H1 (cell line): ENCODE measurements around the gene NAV2. TPM values are rescaled to one million over a fixed set of nuclear protein-coding genes. Genes with fewer than 3 reads are reported as not detected.

Experiments
- CTCF ChIA-PET: fragments of 300-600 bp; sonication (Branson Sonifier 250); formaldehyde crosslinking; loops from one replicate; lab custom pipeline; 2021; ENCODE audit not compliant: partially characterized antibody; lab: Charles Lee
- POLR2A ChIA-PET: fragments of 300-600 bp; sonication (Branson Sonifier 250); formaldehyde crosslinking; loops from one replicate; lab custom pipeline; 2021; ENCODE audit warnings: inconsistent platforms; ENCODE audit not compliant: partially characterized antibody; lab: Charles Lee
- DNase-seq, 2 experiments: peaks; one replicate each; pipeline versions ENCODE4 v3.0.0 to v3.0.0-alpha.2; 2010 to 2022; ENCODE audit warnings: low spot score in 2 of 2, low read depth in 1 of 2, mixed read lengths in 1 of 2
- FAIRE-seq: peaks from 2 replicates; lab custom pipeline; 2011; peaks lifted over from hg19 to GRCh38; lab: Jason Lieb, UNC
- H2AFZ ChIP-seq: 2 replicates; pipeline ENCODE4 v1.8.1; 2012; ENCODE audit warnings: low read length, inconsistent platforms
- H2AK5ac ChIP-seq: 2 replicates; pipeline ENCODE4 v1.6.1; 2013; ENCODE audit warnings: low read depth, low read length
- H2BK120ac ChIP-seq: replicated peaks from 2 replicates; pipeline ENCODE3; 2013; ENCODE audit warnings: low read depth, low read length, inconsistent platforms
- H2BK12ac ChIP-seq: 2 replicates; pipeline ENCODE4 v1.6.1; 2013; ENCODE audit warnings: low read depth, low read length
- H2BK15ac ChIP-seq: 2 replicates; pipeline ENCODE4 v1.6.1; 2013; ENCODE audit warnings: low read length
- H2BK20ac ChIP-seq: 2 replicates; pipeline ENCODE4 v1.6.1; 2013; ENCODE audit warnings: low read length
- H2BK5ac ChIP-seq: 2 replicates; pipeline ENCODE4 v1.6.1; 2013; ENCODE audit warnings: low read depth, low read length
- H3K14ac ChIP-seq: 2 replicates; pipeline ENCODE4 v1.6.1; 2013; ENCODE audit warnings: inconsistent platforms; ENCODE audit not compliant: insufficient read length
- H3K18ac ChIP-seq: 2 replicates; pipeline ENCODE4 v1.6.1; 2013; ENCODE audit warnings: low read length; ENCODE audit errors: extremely low read depth
- H3K23ac ChIP-seq: 2 replicates; pipeline ENCODE4 v1.6.1; 2013; ENCODE audit warnings: inconsistent platforms; ENCODE audit not compliant: insufficient read length
- H3K23me2 ChIP-seq: 2 replicates; pipeline ENCODE4 v1.6.1; 2013; ENCODE audit warnings: low read depth, low read length
- H3K27ac ChIP-seq: 2 replicates; pipeline ENCODE4 v1.6.1; 2011; ENCODE audit warnings: low read depth, low read length, inconsistent platforms
- H3K27me3 ChIP-seq, 4 experiments: replicated peaks in 1 of 4; 1 replicate in 1 of 4; 2 replicates in 3 of 4; pipeline versions ENCODE4 v1.6.1 to v1.8.1; 2011 to 2013; ENCODE audit warnings: low read length in 3 of 4, mild to moderate bottlenecking in 3 of 4, inconsistent platforms in 2 of 4, mixed read lengths in 2 of 4, moderate library complexity in 1 of 4; ENCODE audit not compliant: control insufficient read depth in 3 of 4, insufficient read depth in 3 of 4; ENCODE audit errors: extremely low read depth in 1 of 4
- H3K36me3 ChIP-seq, 4 experiments: 2 replicates each; pipeline versions ENCODE4 v1.6.1 to v1.8.1; 2011 to 2013; ENCODE audit warnings: mild to moderate bottlenecking in 4 of 4, low read length in 3 of 4, moderate library complexity in 2 of 4, control low read depth in 1 of 4, inconsistent platforms in 1 of 4; ENCODE audit not compliant: insufficient read depth in 4 of 4, control insufficient read depth in 2 of 4
- H3K4ac ChIP-seq: replicated peaks from 2 replicates; pipeline ENCODE3; 2013; ENCODE audit warnings: low read length, low read depth, mixed read lengths, inconsistent platforms; ENCODE audit not compliant: insufficient read length
- H3K4me1 ChIP-seq, 4 experiments: replicated peaks in 1 of 4; 1 replicate in 1 of 4; 2 replicates in 3 of 4; pipeline versions ENCODE4 v1.6.1 to v1.8.1; 2011 to 2013; ENCODE audit warnings: low read length in 3 of 4, inconsistent platforms in 2 of 4, mixed read lengths in 1 of 4; ENCODE audit not compliant: insufficient read depth in 4 of 4, control insufficient read depth in 3 of 4
- H3K4me2 ChIP-seq, 2 experiments: 2 replicates each; pipeline versions ENCODE4 v1.6.1 to v1.8.1; 2011 to 2013; ENCODE audit warnings: low read depth in 2 of 2, low read length in 2 of 2, control low read depth in 1 of 2, inconsistent platforms in 1 of 2, mild to moderate bottlenecking in 1 of 2; ENCODE audit not compliant: insufficient read depth in 1 of 2
- H3K4me3 ChIP-seq, 4 experiments: fragments of 200-600, 300-600 bp in 1 of 4; sonication (generic), shearing (Covaris generic), sonication (Bioruptor Twin) in 1 of 4; 2 replicates each; pipeline versions ENCODE4 v1.5.1 to v1.8.1; 2011 to 2016; ENCODE audit warnings: low read length in 4 of 4, low read depth in 3 of 4, control low read depth in 2 of 4, inconsistent platforms in 2 of 4, mild to moderate bottlenecking in 2 of 4, mixed read lengths in 1 of 4, moderate library complexity in 1 of 4; ENCODE audit not compliant: insufficient read depth in 2 of 4; ENCODE audit errors: extremely low read depth in 1 of 4
- H3K56ac ChIP-seq: replicated peaks from 2 replicates; pipeline ENCODE3; 2013; ENCODE audit warnings: low read depth, mild to moderate bottlenecking, mixed read lengths, low read length, inconsistent platforms; ENCODE audit not compliant: insufficient read length
- H3K79me1 ChIP-seq: 2 replicates; pipeline ENCODE4 v1.6.1; 2013; ENCODE audit warnings: low read depth, low read length, control low read depth
- H3K79me2 ChIP-seq, 2 experiments: 2 replicates each; pipeline versions ENCODE4 v1.6.1 to v1.8.1; 2012 to 2013; ENCODE audit warnings: low read length in 2 of 2, mild to moderate bottlenecking in 2 of 2, inconsistent platforms in 1 of 2; ENCODE audit not compliant: insufficient read depth in 2 of 2, control insufficient read depth in 1 of 2
- H3K9ac ChIP-seq, 4 experiments: replicated peaks in 1 of 4; 1 replicate in 1 of 4; 2 replicates in 3 of 4; pipeline versions ENCODE4 v1.6.1 to v1.8.1; 2011 to 2013; ENCODE audit warnings: low read depth in 3 of 4, low read length in 3 of 4, control low read depth in 2 of 4, mild to moderate bottlenecking in 2 of 4, moderate library complexity in 2 of 4, inconsistent platforms in 1 of 4; ENCODE audit errors: extremely low read depth in 1 of 4
- H3K9me3 ChIP-seq, 2 experiments: 2 replicates each; pipeline versions ENCODE4 v1.6.1 to v1.8.1; 2012 to 2013; ENCODE audit warnings: mild to moderate bottlenecking in 2 of 2, moderate library complexity in 2 of 2, control low read depth in 1 of 2, inconsistent platforms in 1 of 2, low read depth in 1 of 2, low read length in 1 of 2, mixed read lengths in 1 of 2; ENCODE audit not compliant: insufficient read depth in 2 of 2
- H4K20me1 ChIP-seq, 2 experiments: replicated peaks in 1 of 2; 2 replicates each; pipeline versions ENCODE3 to v1.8.1; 2011 to 2013; ENCODE audit warnings: inconsistent platforms in 2 of 2, low read length in 2 of 2, mild to moderate bottlenecking in 1 of 2; ENCODE audit not compliant: insufficient read depth in 2 of 2, control insufficient read depth in 1 of 2
- H4K5ac ChIP-seq: 2 replicates; pipeline ENCODE4 v1.6.1; 2013; ENCODE audit warnings: low read length, low read depth, mixed read lengths, inconsistent platforms; ENCODE audit not compliant: insufficient read length
- H4K8ac ChIP-seq: 2 replicates; pipeline ENCODE4 v1.8.0; 2013; ENCODE audit warnings: mild to moderate bottlenecking, moderate library complexity, low read length, inconsistent platforms; ENCODE audit not compliant: insufficient read depth; ENCODE audit errors: extremely low read depth
- H4K91ac ChIP-seq: replicated peaks from 2 replicates; pipeline ENCODE3; 2013; ENCODE audit warnings: low read length, mixed read lengths, inconsistent platforms; ENCODE audit not compliant: insufficient read length
- BRCA1 ChIP-seq: IDR thresholded peaks from 2 replicates; pipeline ENCODE4 v1.6.1; 2012; ENCODE audit warnings: low read depth, low read length, improper control_type of control experiment
- EP300 ChIP-seq, 2 experiments: IDR thresholded peaks; 1 replicate in 1 of 2; 2 replicates in 1 of 2; pipeline ENCODE4 v1.6.1; 2011 to 2012; ENCODE audit warnings: low read depth in 2 of 2, low read length in 2 of 2, mild to moderate bottlenecking in 2 of 2, borderline replicate concordance in 1 of 2, inconsistent platforms in 1 of 2, moderate library complexity in 1 of 2
- JUN ChIP-seq: IDR thresholded peaks from 2 replicates; pipeline ENCODE4 v1.6.1; 2011; ENCODE audit warnings: low read depth, mild to moderate bottlenecking, improper control_type of control experiment, low read length
- NRF1 ChIP-seq: IDR thresholded peaks from 2 replicates; pipeline ENCODE4 v1.6.1; 2011; ENCODE audit warnings: mild to moderate bottlenecking, low read depth, low read length, improper control_type of control experiment
- PHF8 ChIP-seq: fragments of 200-600 bp; sonication (generic); conservative IDR thresholded peaks from 2 replicates; pipeline ENCODE4 v1.7.1; 2012; ENCODE audit warnings: low read depth, mild to moderate bottlenecking, inconsistent platforms, low read length, moderate library complexity
- RAD21 ChIP-seq, 2 experiments: IDR thresholded peaks in 1 of 2; conservative IDR thresholded peaks in 1 of 2; 2 replicates each; pipeline ENCODE4 v1.6.1; 2011; ENCODE audit warnings: low read depth in 2 of 2, low read length in 2 of 2, improper control_type of control experiment in 1 of 2, inconsistent platforms in 1 of 2, mild to moderate bottlenecking in 1 of 2, moderate library complexity in 1 of 2
- WGBS, 2 experiments: shearing (Covaris generic) in 1 of 2; methylation state at CpG; one replicate each; pipeline versions ENCODE4 v1.1.6 to v1.1.7; 2013 to 2015; ENCODE audit warnings: low lambda C conversion rate in 2 of 2, mixed read lengths in 2 of 2, inconsistent platforms in 1 of 2, low coverage in 1 of 2, missing lambda C conversion rate in 1 of 2; ENCODE audit not compliant: insufficient replicate concordance in 2 of 2, insufficient coverage in 1 of 2, insufficient read length in 1 of 2; ENCODE audit errors: extremely low coverage in 1 of 2, missing lambda C conversion rate in 1 of 2; 5-methylcytosine and 5-hydroxymethylcytosine counted together
- polyA plus RNA-seq, 7 experiments: library from polyadenylated mRNA; depleted of rRNA in 3 of 7; stranded (reverse) in 5 of 7; unstranded in 2 of 7; fragments of >200 nt in 5 of 7; fragments of 200-250 nt in 2 of 7; gene quantifications; 1 replicate in 5 of 7; 2 replicates in 1 of 7; 4 replicates in 1 of 7; pipeline versions ENCODE4 v1.2.1 to v1.2.3, GENCODE V29; 2011 to 2013; ENCODE audit warnings: missing spikeins in 2 of 7, mixed read lengths in 2 of 7
- total RNA-seq: library from RNA; stranded (reverse); fragmentation: NEBNext Ultra II Directional; extraction: Animal tissue kit (Norgen Biotek cat#: 25700); gene quantifications from 2 replicates; pipeline ENCODE4 v1.2.1, GENCODE V29; 2021
- TF ChIP-seq, protein P1 (sequence below): IDR thresholded peaks from 2 replicates; pipeline ENCODE4 v1.6.1; 2011; ENCODE audit warnings: low read length, improper control_type of control experiment
- TF ChIP-seq, protein P2 (sequence below), 3 experiments: IDR thresholded peaks; 1 replicate in 2 of 3; 2 replicates in 1 of 3; pipeline versions ENCODE4 v1.5.1 to v1.6.1; 2011; ENCODE audit warnings: low read length in 3 of 3, mild to moderate bottlenecking in 3 of 3, inconsistent platforms in 2 of 3, low read depth in 1 of 3, moderate library complexity in 1 of 3; ENCODE audit not compliant: insufficient read depth in 1 of 3; ENCODE audit errors: control extremely low read depth in 1 of 3

Gene NAV2
- total and polyA plus RNA-seq, 2 of the 8 experiments (the other 6 are each of a cell fraction or from before 2014, with no cell fraction given) = 35.6 to 73.6 TPM

DNA sequence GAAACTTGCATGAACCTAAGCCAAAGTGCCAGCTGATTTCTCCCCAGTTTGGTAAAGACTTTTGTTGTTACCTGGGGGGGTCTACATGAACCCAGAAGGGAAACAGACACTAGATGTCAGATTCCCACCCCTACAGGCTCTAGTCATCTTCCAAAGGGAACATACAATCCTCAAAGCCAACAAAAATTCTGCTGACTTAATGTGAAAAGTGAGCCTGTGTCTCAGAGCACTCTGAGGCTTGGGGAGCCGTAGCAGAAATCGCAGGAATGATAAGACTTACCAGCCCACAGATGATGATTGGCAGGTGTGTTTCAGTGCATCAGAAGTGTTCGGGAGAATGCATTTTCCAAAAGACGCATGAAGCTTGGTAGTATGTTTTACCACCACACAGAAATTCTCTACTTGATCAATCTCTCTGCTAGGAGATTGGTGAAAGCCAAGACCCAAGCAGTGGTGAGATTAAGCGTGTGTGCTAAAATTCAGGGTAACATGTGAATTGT, 260.5 kb downstream of the NAV2 start:
- Histone ChIP-seq H2BK5ac (no peak overlapping the region), H2AFZ (no peak overlapping the region), H3K56ac (no peak overlapping the region), H4K20me1 (peaks cover 2 to 4% of the 10 kb centered on the region in 2 experiments), H3K4me1 (no peaks in the 10 kb centered on the region; a peak in 1 of 7 replicates), H3K79me1 (no peaks in the 10 kb centered on the region; the same call in 1 of the 2 replicates), H2BK120ac (no peak overlapping the region), H3K27ac (no peak overlapping the region), H3K9ac (no peak overlapping the region), H2BK20ac (no peak overlapping the region), H3K23ac (no peak overlapping the region), H3K27me3 (no peaks in the 10 kb centered on the region), H3K4ac (no peak overlapping the region), H3K36me3 (peaks cover 0 to 3% (median 0%) of the 10 kb centered on the region in 4 experiments; a peak in 4 of 8 replicates), H4K8ac (no peak overlapping the region), H3K9me3 (no peaks in the 10 kb centered on the region), H2AK5ac (no peak overlapping the region), H4K91ac (no peak overlapping the region), H3K4me2 (no peak overlapping the region), H3K23me2 (no peaks in the 10 kb centered on the region), H3K14ac (no peak overlapping the region), H4K5ac (no peak overlapping the region), H3K79me2 (peaks cover 0 to 7% of the 10 kb centered on the region in 2 experiments; a peak in 1 of 4 replicates), H3K4me3 (no peak overlapping the region), H3K18ac (no peak overlapping the region), H2BK15ac (no peak overlapping the region), H2BK12ac (no peak overlapping the region)
- DNase-seq = no peak
- ChIA-PET CTCF (interaction anchor here (1.0 to 1.6 kb wide), 3 partner anchors 20 to 62 kb away, joined by 3 to 6 read pairs (median 3); no protein-coding TSS in a partner anchor), POLR2A (no interaction called here)
- no peak for FAIRE-seq
- TF ChIP-seq PHF8 (no peak), RAD21 (IDR thresholded peaks at IDR 0.05 in 1 of 2, conservative IDR thresholded peaks at IDR 0.05 in 1 of 2; ENCODE audit: low read depth in 2 of 2, low read length in 2 of 2) (no peak), JUN (no peak), BRCA1 (no peak), NRF1 (no peak), EP300 (IDR thresholded peaks at IDR 0.05; ENCODE audit: borderline replicate concordance in 1 of 2, low read depth in 2 of 2, low read length in 2 of 2) (no peak)
- TF ChIP-seq, protein P1, sequence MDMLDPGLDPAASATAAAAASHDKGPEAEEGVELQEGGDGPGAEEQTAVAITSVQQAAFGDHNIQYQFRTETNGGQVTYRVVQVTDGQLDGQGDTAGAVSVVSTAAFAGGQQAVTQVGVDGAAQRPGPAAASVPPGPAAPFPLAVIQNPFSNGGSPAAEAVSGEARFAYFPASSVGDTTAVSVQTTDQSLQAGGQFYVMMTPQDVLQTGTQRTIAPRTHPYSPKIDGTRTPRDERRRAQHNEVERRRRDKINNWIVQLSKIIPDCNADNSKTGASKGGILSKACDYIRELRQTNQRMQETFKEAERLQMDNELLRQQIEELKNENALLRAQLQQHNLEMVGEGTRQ = no peak
- TF ChIP-seq, protein P2, sequence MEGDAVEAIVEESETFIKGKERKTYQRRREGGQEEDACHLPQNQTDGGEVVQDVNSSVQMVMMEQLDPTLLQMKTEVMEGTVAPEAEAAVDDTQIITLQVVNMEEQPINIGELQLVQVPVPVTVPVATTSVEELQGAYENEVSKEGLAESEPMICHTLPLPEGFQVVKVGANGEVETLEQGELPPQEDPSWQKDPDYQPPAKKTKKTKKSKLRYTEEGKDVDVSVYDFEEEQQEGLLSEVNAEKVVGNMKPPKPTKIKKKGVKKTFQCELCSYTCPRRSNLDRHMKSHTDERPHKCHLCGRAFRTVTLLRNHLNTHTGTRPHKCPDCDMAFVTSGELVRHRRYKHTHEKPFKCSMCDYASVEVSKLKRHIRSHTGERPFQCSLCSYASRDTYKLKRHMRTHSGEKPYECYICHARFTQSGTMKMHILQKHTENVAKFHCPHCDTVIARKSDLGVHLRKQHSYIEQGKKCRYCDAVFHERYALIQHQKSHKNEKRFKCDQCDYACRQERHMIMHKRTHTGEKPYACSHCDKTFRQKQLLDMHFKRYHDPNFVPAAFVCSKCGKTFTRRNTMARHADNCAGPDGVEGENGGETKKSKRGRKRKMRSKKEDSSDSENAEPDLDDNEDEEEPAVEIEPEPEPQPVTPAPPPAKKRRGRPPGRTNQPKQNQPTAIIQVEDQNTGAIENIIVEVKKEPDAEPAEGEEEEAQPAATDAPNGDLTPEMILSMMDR (IDR thresholded peaks at IDR 0.05; ENCODE audit: control extremely low read depth in 1 of 3, insufficient read depth in 1 of 3, low read depth in 1 of 3, low read length in 3 of 3) = no peak
- WGBS, 2 experiments = 95% methylated on average over 5 of the region's 5 CpGs; no CpG with 5 or more reads in 1 of the 2 experiments
